ENCODE data around the gene POLR2F. TPM values are rescaled to one million over a fixed set of nuclear protein-coding genes. Genes with fewer than 3 reads are reported as not detected.

Gene POLR2F
- total and polyA plus RNA-seq, 9 of the 15 experiments (the other 6 are each of a cell fraction or from before 2014, with no cell fraction given): 98.9 to 410 (median 168) TPM

- TF ChIP-seq TCF7 (IDR thresholded peaks at IDR 0.05; ENCODE audit: borderline replicate concordance) (no peak), RBM25 (IDR thresholded peaks at IDR 0.05; ENCODE audit: low read depth, low read length, severe bottlenecking) (no peak), NBN (IDR thresholded peaks at IDR 0.05; ENCODE audit: low read depth) (no peak), ZNF561 (CRISPR knock-in tag; conservative IDR thresholded peaks at IDR 0.05) (no peak), TRIM28 (IDR thresholded peaks at IDR 0.05) (no peak), CREBBP (IDR thresholded peaks at IDR 0.05; ENCODE audit: low read depth, low read length) (no peak), TSC22D4 (tag; IDR thresholded peaks at IDR 0.05) (no peak), TBP (optimal IDR thresholded peaks at IDR 0.05; ENCODE audit: low read depth, low read length) (no peak), BRCA1 (IDR thresholded peaks at IDR 0.05) (no peak), BRCA1 (CRISPR knock-in tag; IDR thresholded peaks at IDR 0.05) (no peak), PYGO2 (tag; IDR thresholded peaks at IDR 0.05) (peak; percentile 15; the same call in 1 of the 2 replicates), ZFX (CRISPR knock-in tag; IDR thresholded peaks at IDR 0.05) (no peak; the same call in 1 of the 2 replicates), HDAC1 (IDR thresholded peaks at IDR 0.05) (no peak), NONO (IDR thresholded peaks at IDR 0.05; ENCODE audit: low read depth in 2 of 2, low read length in 1 of 2) (no peak), PURB (CRISPR knock-in tag; IDR thresholded peaks at IDR 0.05; ENCODE audit: low read depth) (no peak), BCOR (IDR thresholded peaks at IDR 0.05) (no peak), DACH1 (IDR thresholded peaks at IDR 0.05; ENCODE audit: partially characterized antibody) (no peak), ZNF586 (CRISPR knock-in tag; conservative IDR thresholded peaks at IDR 0.05) (no peak), ZNF511 (CRISPR knock-in tag; IDR thresholded peaks at IDR 0.05) (no peak), RBM14 (IDR thresholded peaks at IDR 0.05; ENCODE audit: borderline replicate concordance, insufficient read depth, low read depth, low read length) (no peak)
- TF ChIP-seq, protein P1, sequence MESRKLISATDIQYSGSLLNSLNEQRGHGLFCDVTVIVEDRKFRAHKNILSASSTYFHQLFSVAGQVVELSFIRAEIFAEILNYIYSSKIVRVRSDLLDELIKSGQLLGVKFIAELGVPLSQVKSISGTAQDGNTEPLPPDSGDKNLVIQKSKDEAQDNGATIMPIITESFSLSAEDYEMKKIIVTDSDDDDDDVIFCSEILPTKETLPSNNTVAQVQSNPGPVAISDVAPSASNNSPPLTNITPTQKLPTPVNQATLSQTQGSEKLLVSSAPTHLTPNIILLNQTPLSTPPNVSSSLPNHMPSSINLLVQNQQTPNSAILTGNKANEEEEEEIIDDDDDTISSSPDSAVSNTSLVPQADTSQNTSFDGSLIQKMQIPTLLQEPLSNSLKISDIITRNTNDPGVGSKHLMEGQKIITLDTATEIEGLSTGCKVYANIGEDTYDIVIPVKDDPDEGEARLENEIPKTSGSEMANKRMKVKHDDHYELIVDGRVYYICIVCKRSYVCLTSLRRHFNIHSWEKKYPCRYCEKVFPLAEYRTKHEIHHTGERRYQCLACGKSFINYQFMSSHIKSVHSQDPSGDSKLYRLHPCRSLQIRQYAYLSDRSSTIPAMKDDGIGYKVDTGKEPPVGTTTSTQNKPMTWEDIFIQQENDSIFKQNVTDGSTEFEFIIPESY (CRISPR knock-in tag; IDR thresholded peaks at IDR 0.05): no peak
- TF ChIP-seq, protein P2, sequence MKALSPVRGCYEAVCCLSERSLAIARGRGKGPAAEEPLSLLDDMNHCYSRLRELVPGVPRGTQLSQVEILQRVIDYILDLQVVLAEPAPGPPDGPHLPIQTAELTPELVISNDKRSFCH (CRISPR knock-in tag; IDR thresholded peaks at IDR 0.05): no peak
- TF ChIP-seq, protein P2 (tag; IDR thresholded peaks at IDR 0.05): no peak
- TF ChIP-seq, protein P3, sequence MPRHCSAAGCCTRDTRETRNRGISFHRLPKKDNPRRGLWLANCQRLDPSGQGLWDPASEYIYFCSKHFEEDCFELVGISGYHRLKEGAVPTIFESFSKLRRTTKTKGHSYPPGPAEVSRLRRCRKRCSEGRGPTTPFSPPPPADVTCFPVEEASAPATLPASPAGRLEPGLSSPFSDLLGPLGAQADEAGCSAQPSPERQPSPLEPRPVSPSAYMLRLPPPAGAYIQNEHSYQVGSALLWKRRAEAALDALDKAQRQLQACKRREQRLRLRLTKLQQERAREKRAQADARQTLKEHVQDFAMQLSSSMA (CRISPR knock-in tag; IDR thresholded peaks at IDR 0.05): no peak
- TF ChIP-seq, protein P4, sequence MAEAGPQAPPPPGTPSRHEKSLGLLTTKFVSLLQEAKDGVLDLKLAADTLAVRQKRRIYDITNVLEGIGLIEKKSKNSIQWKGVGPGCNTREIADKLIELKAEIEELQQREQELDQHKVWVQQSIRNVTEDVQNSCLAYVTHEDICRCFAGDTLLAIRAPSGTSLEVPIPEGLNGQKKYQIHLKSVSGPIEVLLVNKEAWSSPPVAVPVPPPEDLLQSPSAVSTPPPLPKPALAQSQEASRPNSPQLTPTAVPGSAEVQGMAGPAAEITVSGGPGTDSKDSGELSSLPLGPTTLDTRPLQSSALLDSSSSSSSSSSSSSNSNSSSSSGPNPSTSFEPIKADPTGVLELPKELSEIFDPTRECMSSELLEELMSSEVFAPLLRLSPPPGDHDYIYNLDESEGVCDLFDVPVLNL (CRISPR knock-in tag; IDR thresholded peaks at IDR 0.05; ENCODE audit: low read depth): no peak
Observed at GRCh38 chr22:37904572-37905533, 48.6 kb upstream of the POLR2F start (continued).
